ENCODE results near the gene BUB1. TPM values are rescaled to one million over a fixed set of nuclear protein-coding genes. Genes with fewer than 3 reads are reported as not detected.
"Not testable (repeated sequence)": the region's sequence is repeated elsewhere in the genome, so short reads cannot be mapped to it uniquely, and the experiment has no call there.

Gene BUB1
- total RNA-seq, 1 donor = 4.7 TPM

GRCh38 chr2:110637093-110637492 lies 40.8 kb downstream of the BUB1 start:
- no peak for TF ChIP-seq CTCF (IDR thresholded peaks at IDR 0.05; ENCODE audit: extremely low read depth, low read depth, low read length)
- no peaks in the 10 kb centered on the region for H3K9me3 ChIP-seq (ENCODE audit: low read depth, low read length)
- no peak for DNase-seq (ENCODE audit: insufficient read length, low spot score, missing footprints)
- H3K4me2 ChIP-seq (ENCODE audit: insufficient read depth, low read length) = no peak overlapping the region
- H3K79me2 ChIP-seq (ENCODE audit: insufficient read depth, low read length) = no peaks in the 10 kb centered on the region
- no peak overlapping the region for H3K4me3 ChIP-seq (ENCODE audit: insufficient read depth, low read length)
- H3K36me3 ChIP-seq (ENCODE audit: insufficient read depth, low read length) = peaks cover 41% of the 10 kb centered on the region
- H3K4me1 ChIP-seq (ENCODE audit: insufficient read depth, low read length) = no peaks in the 10 kb centered on the region
- no peaks in the 10 kb centered on the region for H4K20me1 ChIP-seq (ENCODE audit: insufficient read depth, low read length)
- H3K27ac ChIP-seq (ENCODE audit: low read depth, low read length) = no peak overlapping the region
- no peaks in the 10 kb centered on the region for H3K27me3 ChIP-seq (ENCODE audit: insufficient read depth, low read length)
- H2AFZ ChIP-seq (ENCODE audit: low read length) = peak overlapping the region; percentile 24

GRCh38 chr2:110635949-110636628 lies 41.8 kb downstream of the BUB1 start:
- not testable (repeated sequence) for H3K79me2 ChIP-seq (ENCODE audit: insufficient read depth, low read length); H2AFZ ChIP-seq (ENCODE audit: low read length); H3K4me1 ChIP-seq (ENCODE audit: insufficient read depth, low read length); H3K27ac ChIP-seq (ENCODE audit: low read depth, low read length); H3K4me2 ChIP-seq (ENCODE audit: insufficient read depth, low read length); H3K9me3 ChIP-seq (ENCODE audit: low read depth, low read length); H3K27me3 ChIP-seq (ENCODE audit: insufficient read depth, low read length); H4K20me1 ChIP-seq (ENCODE audit: insufficient read depth, low read length); H3K4me3 ChIP-seq (ENCODE audit: insufficient read depth, low read length); DNase-seq (ENCODE audit: insufficient read length, low spot score, missing footprints)
- peaks cover 34% of the 10 kb centered on the region for H3K36me3 ChIP-seq (ENCODE audit: insufficient read depth, low read length)

- H3K4me2 ChIP-seq (ENCODE audit: insufficient read depth, low read length); H3K4me3 ChIP-seq (ENCODE audit: insufficient read depth, low read length); H3K9me3 ChIP-seq (ENCODE audit: low read depth, low read length); H3K4me1 ChIP-seq (ENCODE audit: insufficient read depth, low read length); H3K79me2 ChIP-seq (ENCODE audit: insufficient read depth, low read length); H3K27me3 ChIP-seq (ENCODE audit: insufficient read depth, low read length); DNase-seq (ENCODE audit: insufficient read length, low spot score, missing footprints); H3K27ac ChIP-seq (ENCODE audit: low read depth, low read length); H3K36me3 ChIP-seq (ENCODE audit: insufficient read depth, low read length); H4K20me1 ChIP-seq (ENCODE audit: insufficient read depth, low read length); H2AFZ ChIP-seq (ENCODE audit: low read length): not testable (repeated sequence)
These were observed 50.5 kb downstream of the BUB1 start for GRCh38 chr2:110627348-110627747.

- not testable (repeated sequence) for H3K27ac ChIP-seq (ENCODE audit: low read depth, low read length); H4K20me1 ChIP-seq (ENCODE audit: insufficient read depth, low read length); H3K9me3 ChIP-seq (ENCODE audit: low read depth, low read length); H2AFZ ChIP-seq (ENCODE audit: low read length); H3K4me3 ChIP-seq (ENCODE audit: insufficient read depth, low read length); H3K4me2 ChIP-seq (ENCODE audit: insufficient read depth, low read length); DNase-seq (ENCODE audit: insufficient read length, low spot score, missing footprints); H3K36me3 ChIP-seq (ENCODE audit: insufficient read depth, low read length); H3K79me2 ChIP-seq (ENCODE audit: insufficient read depth, low read length); H3K4me1 ChIP-seq (ENCODE audit: insufficient read depth, low read length); H3K27me3 ChIP-seq (ENCODE audit: insufficient read depth, low read length)
These were observed 58.4 kb downstream of the BUB1 start for GRCh38 chr2:110619326-110619939.

GRCh38 chr2:110613927-110614326 lies 63.9 kb downstream of the BUB1 start:
- H3K4me2 ChIP-seq (ENCODE audit: insufficient read depth, low read length); H2AFZ ChIP-seq (ENCODE audit: low read length); H3K9me3 ChIP-seq (ENCODE audit: low read depth, low read length); H3K4me3 ChIP-seq (ENCODE audit: insufficient read depth, low read length); H3K27ac ChIP-seq (ENCODE audit: low read depth, low read length); H3K79me2 ChIP-seq (ENCODE audit: insufficient read depth, low read length); H4K20me1 ChIP-seq (ENCODE audit: insufficient read depth, low read length); H3K36me3 ChIP-seq (ENCODE audit: insufficient read depth, low read length); H3K27me3 ChIP-seq (ENCODE audit: insufficient read depth, low read length); H3K4me1 ChIP-seq (ENCODE audit: insufficient read depth, low read length); DNase-seq (ENCODE audit: insufficient read length, low spot score, missing footprints): not testable (repeated sequence)

GRCh38 chr2:110610613-110611250 lies 67.1 kb downstream of the BUB1 start:
- H3K27me3 ChIP-seq (ENCODE audit: insufficient read depth, low read length); H3K27ac ChIP-seq (ENCODE audit: low read depth, low read length); H3K9me3 ChIP-seq (ENCODE audit: low read depth, low read length); H3K4me3 ChIP-seq (ENCODE audit: insufficient read depth, low read length); H2AFZ ChIP-seq (ENCODE audit: low read length); H3K4me1 ChIP-seq (ENCODE audit: insufficient read depth, low read length); H4K20me1 ChIP-seq (ENCODE audit: insufficient read depth, low read length); H3K36me3 ChIP-seq (ENCODE audit: insufficient read depth, low read length); H3K4me2 ChIP-seq (ENCODE audit: insufficient read depth, low read length); H3K79me2 ChIP-seq (ENCODE audit: insufficient read depth, low read length); DNase-seq (ENCODE audit: insufficient read length, low spot score, missing footprints): not testable (repeated sequence)

- not testable (repeated sequence) for H3K4me3 ChIP-seq (ENCODE audit: insufficient read depth, low read length); H3K9me3 ChIP-seq (ENCODE audit: low read depth, low read length); H3K27me3 ChIP-seq (ENCODE audit: insufficient read depth, low read length); H2AFZ ChIP-seq (ENCODE audit: low read length); H3K79me2 ChIP-seq (ENCODE audit: insufficient read depth, low read length); H3K27ac ChIP-seq (ENCODE audit: low read depth, low read length); H4K20me1 ChIP-seq (ENCODE audit: insufficient read depth, low read length); H3K4me1 ChIP-seq (ENCODE audit: insufficient read depth, low read length); H3K36me3 ChIP-seq (ENCODE audit: insufficient read depth, low read length); H3K4me2 ChIP-seq (ENCODE audit: insufficient read depth, low read length); DNase-seq (ENCODE audit: insufficient read length, low spot score, missing footprints)
These were observed 67.8 kb downstream of the BUB1 start for GRCh38 chr2:110609843-110610612.

All from osteoblast (primary cell).